Kidney epithelial cell (primary cell): Measurements from ENCODE around the gene OR11H7. TPM values are rescaled to one million over a fixed set of nuclear protein-coding genes. Genes with fewer than 3 reads are reported as not detected.
"Not testable (repeated sequence)": the region's sequence is repeated elsewhere in the genome, so short reads cannot be mapped to it uniquely, and the experiment has no call there.

Source experiments
- DNase-seq: peaks from one replicate; pipeline ENCODE4 v3.0.0-alpha.2; 2010; ENCODE audit warnings: low read depth
- H3K27me3 ChIP-seq: 2 replicates; pipeline ENCODE4 v1.6.0; 2011; ENCODE audit warnings: low read length; ENCODE audit not compliant: control insufficient read depth, insufficient read depth
- H3K36me3 ChIP-seq: 2 replicates; pipeline ENCODE4 v1.5.1; 2011; ENCODE audit warnings: low read length; ENCODE audit not compliant: control insufficient read depth, insufficient read depth
- H3K4me3 ChIP-seq: 2 replicates; pipeline ENCODE4 v1.5.1; 2011; ENCODE audit warnings: low read depth, mild to moderate bottlenecking, control low read depth, low read length
- CTCF ChIP-seq: IDR thresholded peaks from 2 replicates; pipeline ENCODE4 v1.5.1; 2011; ENCODE audit warnings: mild to moderate bottlenecking, moderate library complexity, low read length, control low read depth, inconsistent platforms; ENCODE audit not compliant: insufficient read depth, poor library complexity, severe bottlenecking
- total RNA-seq: library from RNA; depleted of rRNA; stranded (reverse); fragments of >200 nt; gene quantifications from 2 replicates; pipeline ENCODE4 v1.2.3, GENCODE V29; 2015

OR11H7 gene
- total RNA-seq, 1 donor from 2014 or later, result not detected

- no peak for TF ChIP-seq CTCF
- Histone ChIP-seq H3K4me3 (no peak overlapping the region), H3K27me3 (no peaks in the 10 kb centered on the region), H3K36me3 (no peaks in the 10 kb centered on the region)
- DNase-seq, result no peak
Measured at GRCh38 chr14:20209595-20209994, 19.2 kb upstream of the OR11H7 start.

GRCh38 chr14:20212406-20212805 is 16.4 kb upstream of the OR11H7 start:
- H3K4me3 ChIP-seq, H3K36me3 ChIP-seq, DNase-seq, H3K27me3 ChIP-seq: not testable (repeated sequence)

GRCh38 chr14:20215196-20215595 is 13.6 kb upstream of the OR11H7 start:
- no peak for DNase-seq
- Histone ChIP-seq H3K4me3 (no peak overlapping the region), H3K36me3 (no peaks in the 10 kb centered on the region), H3K27me3 (no peaks in the 10 kb centered on the region)
- no peak for TF ChIP-seq CTCF

GRCh38 chr14:20219033-20219432 is 9.7 kb upstream of the OR11H7 start:
- DNase-seq, result no peak
- no peak overlapping the region for H3K4me3 ChIP-seq
- no peak for TF ChIP-seq CTCF
- H3K27me3 ChIP-seq, result no peaks in the 10 kb centered on the region
- no peaks in the 10 kb centered on the region for H3K36me3 ChIP-seq

- no peak within 1 kb of the TSS for H3K4me3 ChIP-seq
- no peak for DNase-seq
- no peaks in the 10 kb centered on the region for H3K27me3 ChIP-seq
- H3K36me3 ChIP-seq, result no peaks in the 10 kb centered on the region
- TF ChIP-seq CTCF, result no peak
Measured at GRCh38 chr14:20223410-20223809, 5.4 kb upstream of the OR11H7 start, which contains the start of gene OR11H6. TSS of gene OR11H6 (plus strand) at chr14:20223710. CDS start at chr14:20223710, 0 bp downstream.

- H3K36me3 ChIP-seq, H3K4me3 ChIP-seq, DNase-seq, H3K27me3 ChIP-seq: not testable (repeated sequence)
Measured at GRCh38 chr14:20235415-20235814, 6.6 kb downstream of the OR11H7 start.

- Histone ChIP-seq H3K36me3 (no peaks in the 10 kb centered on the region), H3K27me3 (no peaks in the 10 kb centered on the region), H3K4me3 (no peak overlapping the region)
- TF ChIP-seq CTCF, result peak; percentile 20
- no peak for DNase-seq
Measured at GRCh38 chr14:20247646-20248246, 19.0 kb downstream of the OR11H7 start.
